ENCODE results near the gene RNASE12.
"Not testable (repeated sequence)": the region's sequence is repeated elsewhere in the genome, so short reads cannot be mapped to it uniquely, and the experiment has no call there.

Gene RNASE12
- 0 reads per million in 4 donors for total RNA-seq

DNA sequence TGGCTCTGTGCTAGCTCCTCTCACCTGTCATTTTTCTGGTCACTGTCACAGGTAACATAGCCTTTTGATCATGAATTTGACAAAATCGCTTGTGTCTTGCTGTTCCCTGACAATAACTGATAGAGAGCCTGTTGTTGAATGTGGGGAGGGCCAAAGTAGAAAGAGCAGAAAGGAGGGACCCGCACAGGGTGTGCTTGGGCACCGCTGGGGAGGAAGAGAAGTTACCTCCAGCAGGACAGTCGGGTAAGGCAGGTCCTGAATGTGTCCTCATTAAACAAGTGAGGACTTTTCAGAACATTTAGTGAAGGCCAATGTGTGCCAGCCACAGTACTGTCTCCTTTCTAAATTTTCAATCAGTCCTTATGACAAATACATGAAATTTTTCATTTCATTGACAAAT is at the start of gene RNASE12:
Gene RNASE12, minus strand, starts transcription at position 142 of the 400 bp plus-strand sequence. CDS start 653 bp downstream, outside the sequence.
- no peak for DNase-seq

- peak in 3 of 5 donors; percentile 29 to 84 (median 50) for DNase-seq
Measured at GRCh38 chr14:20632831-20633691, 41.9 kb upstream of the RNASE12 start.

DNA sequence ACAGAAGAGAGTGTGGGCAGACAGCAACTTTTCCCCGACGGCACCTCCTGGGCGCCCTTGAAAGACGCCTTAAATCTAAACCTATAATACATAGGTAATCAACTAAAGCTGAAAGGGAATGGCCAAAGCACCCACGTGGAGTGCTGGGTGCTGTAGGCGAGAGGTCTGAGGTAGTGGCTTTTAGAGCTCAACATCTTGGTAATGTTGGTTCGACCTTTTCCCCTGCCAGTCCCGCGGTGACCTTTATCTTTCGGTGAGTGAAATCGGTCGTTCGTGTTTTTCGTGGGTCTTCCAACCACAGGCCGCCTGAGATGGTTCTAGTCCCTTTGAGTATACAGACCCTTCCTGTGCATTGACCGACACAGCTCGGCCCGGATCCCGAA is 41.3 kb upstream of the RNASE12 start:
- DNase-seq, result no peak

GRCh38 chr14:20631880-20632389 is 40.8 kb upstream of the RNASE12 start:
- no peak for DNase-seq

- DNase-seq, result peak in 2 of 5 donors; percentile 35 to 49
Measured at GRCh38 chr14:20631023-20631879, 40.1 kb upstream of the RNASE12 start.

GRCh38 chr14:20630340-20631022 is 39.3 kb upstream of the RNASE12 start:
- peak in 1 of 5 donors; percentile 46 for DNase-seq

DNA sequence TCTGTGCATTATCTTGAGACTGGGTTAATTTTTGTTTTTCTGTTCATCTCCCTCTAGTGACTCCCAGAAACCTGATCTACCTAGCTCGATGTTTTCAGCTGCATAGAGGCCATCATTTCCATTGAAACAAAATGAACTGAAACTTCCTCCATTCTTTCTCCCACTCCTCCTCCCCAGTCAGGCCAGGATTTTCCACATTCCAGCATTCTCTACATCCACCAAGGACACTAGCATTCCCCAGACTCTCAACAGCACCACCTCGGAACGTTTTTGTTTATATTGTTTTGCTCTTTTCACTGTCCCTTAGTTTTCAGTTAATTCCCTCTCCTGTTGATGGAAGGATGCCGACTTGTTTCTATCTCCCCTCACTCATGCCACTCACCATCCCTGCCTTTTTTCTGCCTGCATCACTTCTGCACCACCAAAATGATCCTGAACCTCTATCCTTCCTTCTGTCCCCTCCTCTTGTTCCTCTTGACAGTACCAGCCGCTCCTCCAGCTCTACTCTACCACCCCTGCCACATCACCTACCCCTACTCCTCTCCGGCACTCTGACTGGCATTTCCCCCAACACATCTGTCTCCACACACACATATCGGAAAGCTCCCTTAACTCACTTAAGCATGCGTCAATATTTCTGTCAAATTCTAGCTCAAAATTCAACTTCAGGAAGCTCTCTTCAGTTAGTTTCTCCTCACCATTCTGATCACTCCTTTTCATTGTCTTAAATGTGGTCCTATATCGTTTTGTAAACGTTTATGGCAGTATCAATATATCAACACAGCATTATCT is 37.1 kb upstream of the RNASE12 start:
- no peak for DNase-seq

DNA sequence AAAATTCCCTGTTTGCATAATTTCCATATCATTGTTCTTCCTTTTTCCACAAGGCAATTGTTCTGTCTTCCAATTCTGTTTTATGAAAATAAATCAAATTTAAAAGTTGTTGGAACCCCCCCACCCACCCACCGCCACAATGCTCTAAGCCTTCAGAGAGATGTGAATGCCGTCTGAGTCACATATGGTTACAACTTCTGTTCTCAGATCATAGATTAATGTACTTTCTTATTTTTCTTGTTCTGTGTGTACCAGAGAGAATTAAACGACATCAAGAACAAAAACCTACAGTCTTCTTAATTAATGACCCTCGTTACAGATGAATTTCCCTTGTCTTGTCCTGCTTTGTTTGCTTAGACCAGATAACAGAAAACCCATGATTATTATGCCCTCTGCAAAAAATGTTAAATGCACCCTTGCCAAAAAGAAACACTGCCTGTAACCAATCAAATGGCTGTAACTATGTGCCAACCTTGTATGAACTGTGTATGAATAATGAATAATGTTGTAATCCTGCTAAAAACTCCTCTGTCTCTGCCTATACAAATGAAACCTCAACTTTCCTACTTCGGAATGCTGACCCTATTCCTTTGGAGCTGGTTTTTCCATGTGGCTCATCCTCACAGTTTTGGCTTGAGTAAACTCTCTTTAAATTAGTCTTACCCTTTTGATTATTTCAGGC is 36.3 kb upstream of the RNASE12 start:
- no peak for DNase-seq

- no peak for DNase-seq
Measured at GRCh38 chr14:20626274-20626673, 35.1 kb upstream of the RNASE12 start.

- DNase-seq, result peak in 2 of 5 donors; percentile 39 to 66
Measured at GRCh38 chr14:20624495-20625070, 33.4 kb upstream of the RNASE12 start.

DNA sequence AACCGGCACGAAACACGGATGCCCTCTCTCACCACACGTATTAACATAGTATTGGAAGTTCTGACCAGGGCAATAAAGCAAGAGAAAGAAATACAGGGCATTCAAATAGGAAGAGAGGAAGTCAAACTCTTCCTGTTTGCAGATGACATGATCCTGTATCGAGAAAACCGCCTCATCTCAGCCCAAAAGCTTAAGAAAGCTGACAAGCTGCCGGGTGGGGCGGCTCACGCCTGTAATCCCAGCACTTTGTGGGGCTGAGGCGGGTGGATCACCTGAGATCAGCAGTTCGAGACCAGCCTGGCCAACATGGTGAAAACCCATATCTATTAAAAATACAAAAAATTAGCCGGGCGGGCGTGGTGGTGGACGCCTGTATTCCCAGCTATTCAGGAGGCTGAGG is 32.6 kb upstream of the RNASE12 start:
- peak in 1 of 5 donors; percentile 36 for DNase-seq

DNA sequence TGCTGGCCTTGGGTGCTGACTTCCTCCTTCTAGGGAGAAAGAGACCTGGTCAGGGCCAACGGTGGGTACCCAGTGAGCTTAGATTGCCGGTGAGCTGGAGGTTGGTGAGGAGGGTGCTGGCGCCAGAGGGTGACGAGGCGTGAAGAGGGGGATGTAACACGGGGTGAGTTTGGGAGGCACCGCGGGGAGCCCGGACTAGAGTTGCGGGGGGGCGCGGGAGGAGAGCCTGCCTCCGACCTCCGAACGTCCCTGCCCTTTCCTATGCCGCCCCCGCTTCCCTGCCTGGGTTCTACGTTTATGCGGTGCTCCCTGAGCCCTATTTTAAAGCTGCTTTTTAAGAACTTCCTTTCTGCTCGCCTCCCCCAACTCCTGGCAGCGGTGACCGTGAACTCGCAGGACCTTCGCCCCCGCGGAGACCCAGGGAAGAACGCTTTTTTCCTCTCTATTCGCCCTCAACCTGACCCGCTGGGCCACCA is 31.7 kb upstream of the RNASE12 start:
- DNase-seq, result no peak

- no peak for DNase-seq
Measured at GRCh38 chr14:20620798-20621478, 29.8 kb upstream of the RNASE12 start.

DNA sequence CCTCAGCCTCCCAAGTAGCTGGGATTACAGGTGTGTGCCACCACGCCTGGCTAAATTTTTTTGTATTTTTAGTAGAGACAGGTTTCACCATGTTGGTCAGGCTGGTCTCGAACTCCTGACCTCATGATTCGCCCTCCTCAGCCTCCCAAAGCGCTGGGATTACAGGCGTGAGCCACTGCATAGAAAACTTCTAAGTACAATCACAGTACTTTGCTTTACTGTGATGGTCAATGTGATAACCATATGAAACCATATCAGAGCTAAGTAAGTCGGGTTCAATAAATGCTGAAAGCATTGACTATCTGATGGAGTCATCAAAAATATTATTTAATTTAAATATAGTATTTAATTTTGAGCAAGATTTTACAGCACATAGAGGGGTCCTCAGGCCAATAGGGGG is 28.5 kb upstream of the RNASE12 start:
- not testable (repeated sequence) for DNase-seq

- no peak for DNase-seq
Measured at GRCh38 chr14:20618271-20618749, 27.1 kb upstream of the RNASE12 start.

DNA sequence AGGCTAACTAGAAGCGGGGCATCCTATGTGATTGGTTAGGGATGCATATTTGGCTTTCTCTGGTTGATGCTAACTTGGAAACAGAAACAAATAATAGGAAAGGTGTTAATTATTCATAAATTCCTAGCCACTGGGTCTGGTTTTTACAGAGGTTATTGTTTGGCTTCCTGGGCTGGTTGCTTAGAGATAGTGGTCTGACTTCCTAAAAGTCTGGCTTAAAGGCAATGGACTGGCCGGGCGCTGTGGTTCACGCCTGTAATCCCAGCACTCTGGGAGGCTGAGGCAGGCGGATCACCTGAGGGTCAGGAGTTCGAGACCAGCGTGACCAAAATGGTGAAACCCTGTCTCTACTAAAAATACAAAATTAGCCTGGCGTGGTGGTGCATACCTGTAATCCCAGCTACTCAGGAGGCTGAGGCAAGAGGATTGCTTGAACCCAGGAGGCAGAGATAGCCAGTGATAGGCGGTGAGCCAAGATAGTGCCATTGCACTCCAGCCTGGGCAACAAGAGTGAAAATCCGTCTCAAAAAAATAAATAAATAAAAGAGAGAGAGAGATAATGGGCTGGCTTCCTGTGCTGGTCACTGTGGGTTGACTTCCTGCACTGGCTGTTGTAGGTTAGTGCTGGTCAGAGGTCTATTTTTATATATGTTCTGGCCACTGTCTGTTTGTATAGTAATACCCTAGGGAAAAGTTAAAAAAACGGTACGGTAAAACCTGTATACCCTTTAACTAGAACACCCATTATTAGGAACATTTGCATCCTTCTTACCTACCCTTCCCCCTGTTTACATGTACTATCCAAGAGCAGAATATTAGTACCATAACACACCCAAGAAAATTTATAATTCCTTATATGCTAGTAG is 26.2 kb upstream of the RNASE12 start:
- DNase-seq, result no peak

DNA sequence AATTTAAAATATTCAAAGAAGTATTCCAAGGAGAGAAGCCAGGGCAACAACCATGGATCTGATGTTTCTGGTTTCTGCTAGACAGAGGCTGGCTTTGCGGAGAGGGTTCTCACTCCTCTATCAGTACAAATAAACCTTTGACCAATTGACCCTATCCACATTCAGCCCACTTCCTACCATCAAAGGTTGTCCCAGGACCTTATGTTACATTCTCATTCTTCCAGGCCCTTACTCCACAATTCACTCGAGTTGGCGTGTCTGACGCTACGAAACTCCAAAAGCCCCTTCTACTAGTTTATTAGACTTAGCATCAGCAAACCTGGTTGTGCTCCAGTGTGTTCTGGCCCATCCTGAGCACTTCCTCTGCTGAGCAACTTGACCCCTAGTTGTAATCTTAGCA is 24.8 kb upstream of the RNASE12 start:
- DNase-seq, result no peak

DNA sequence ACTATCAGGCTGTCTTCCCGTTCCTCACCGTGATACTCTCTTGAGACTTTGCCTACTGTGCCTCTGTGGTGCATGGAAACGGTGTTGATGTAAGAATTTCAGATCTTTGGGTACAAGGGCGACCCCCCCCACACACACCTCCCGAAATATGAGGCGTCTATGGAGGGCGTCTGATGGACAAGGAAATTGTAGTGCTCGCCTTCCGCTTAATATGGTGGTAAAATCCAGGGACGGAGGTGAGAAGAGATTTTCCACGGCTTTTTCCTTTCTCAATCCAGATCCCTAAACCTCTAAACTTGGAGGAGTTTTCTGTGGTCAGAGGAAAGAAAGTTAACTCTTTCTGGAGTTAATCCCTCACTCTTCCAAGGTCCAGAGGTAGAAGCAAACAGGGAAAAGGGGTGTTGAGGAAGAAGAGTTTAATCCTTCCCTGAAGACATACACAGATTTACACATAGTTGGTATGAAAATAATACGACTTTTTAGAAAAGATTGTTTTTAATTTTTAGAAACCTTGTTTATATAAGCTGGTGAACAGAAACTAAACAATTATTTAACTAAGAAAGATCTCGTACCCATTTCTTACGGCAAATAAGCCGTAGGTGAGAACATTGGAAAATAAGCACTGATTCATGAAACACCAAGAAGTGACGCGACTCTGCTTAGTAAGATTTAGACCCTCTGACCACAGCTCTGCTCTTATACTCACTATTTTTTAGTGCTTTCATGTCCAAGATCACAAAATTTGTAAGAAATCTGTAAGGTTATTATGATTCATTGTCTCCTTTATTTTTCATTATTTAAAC is 23.1 kb upstream of the RNASE12 start:
- no peak for DNase-seq

All from T-helper 1 cell (primary cell).